ENCODE measurements around the gene CD163L1.

CD163L1 gene

DNA sequence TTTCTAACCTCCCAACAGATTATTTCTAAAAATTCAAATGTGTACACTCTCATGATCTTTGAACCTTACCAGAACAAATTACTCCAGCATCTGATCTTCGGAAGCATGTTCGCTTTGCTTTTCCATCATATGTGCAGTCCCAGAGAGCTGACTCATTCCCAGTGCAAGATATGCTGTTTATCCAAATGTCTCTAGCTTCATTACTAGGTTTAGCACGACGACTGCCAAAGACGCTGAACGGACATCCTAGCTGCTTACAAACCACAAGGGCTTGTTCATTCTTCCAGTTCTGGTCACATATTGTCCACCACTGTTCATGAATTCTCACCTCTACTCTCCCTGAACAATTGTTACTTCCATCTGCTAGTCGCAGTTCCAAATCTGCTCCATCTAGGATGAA is 40.5 kb downstream of the CD163L1 start:
- TF ChIP-seq ZFX (IDR thresholded peaks at IDR 0.05; ENCODE audit: borderline replicate concordance), result no peak
- TF ChIP-seq, protein P1, sequence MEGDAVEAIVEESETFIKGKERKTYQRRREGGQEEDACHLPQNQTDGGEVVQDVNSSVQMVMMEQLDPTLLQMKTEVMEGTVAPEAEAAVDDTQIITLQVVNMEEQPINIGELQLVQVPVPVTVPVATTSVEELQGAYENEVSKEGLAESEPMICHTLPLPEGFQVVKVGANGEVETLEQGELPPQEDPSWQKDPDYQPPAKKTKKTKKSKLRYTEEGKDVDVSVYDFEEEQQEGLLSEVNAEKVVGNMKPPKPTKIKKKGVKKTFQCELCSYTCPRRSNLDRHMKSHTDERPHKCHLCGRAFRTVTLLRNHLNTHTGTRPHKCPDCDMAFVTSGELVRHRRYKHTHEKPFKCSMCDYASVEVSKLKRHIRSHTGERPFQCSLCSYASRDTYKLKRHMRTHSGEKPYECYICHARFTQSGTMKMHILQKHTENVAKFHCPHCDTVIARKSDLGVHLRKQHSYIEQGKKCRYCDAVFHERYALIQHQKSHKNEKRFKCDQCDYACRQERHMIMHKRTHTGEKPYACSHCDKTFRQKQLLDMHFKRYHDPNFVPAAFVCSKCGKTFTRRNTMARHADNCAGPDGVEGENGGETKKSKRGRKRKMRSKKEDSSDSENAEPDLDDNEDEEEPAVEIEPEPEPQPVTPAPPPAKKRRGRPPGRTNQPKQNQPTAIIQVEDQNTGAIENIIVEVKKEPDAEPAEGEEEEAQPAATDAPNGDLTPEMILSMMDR (IDR thresholded peaks at IDR 0.05), result no peak
- H3K27ac ChIP-seq, result no peak overlapping the region

DNA sequence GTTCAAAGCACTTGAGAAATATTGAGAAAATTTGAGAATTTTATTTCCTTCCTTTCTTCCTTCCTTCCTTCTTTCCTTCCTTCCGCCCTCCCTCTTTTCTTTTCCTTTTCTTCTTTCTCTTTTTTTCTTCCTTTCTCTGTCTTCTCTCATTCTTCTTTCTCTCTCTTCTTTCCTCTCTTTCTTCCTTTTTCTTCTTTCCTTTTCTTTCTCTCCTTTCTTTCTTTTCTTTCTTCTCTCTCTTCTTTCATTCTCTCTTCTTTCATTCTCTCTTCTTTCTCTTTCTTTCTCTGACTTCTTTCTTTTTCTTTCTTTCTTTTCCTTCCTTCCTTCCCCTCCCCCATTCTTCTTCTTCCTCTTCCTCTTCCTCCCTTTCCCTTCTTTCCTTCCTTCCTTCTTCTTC is 44.9 kb downstream of the CD163L1 start:
- no peak for TF ChIP-seq ZFX (IDR thresholded peaks at IDR 0.05; ENCODE audit: borderline replicate concordance)
- TF ChIP-seq, protein P1 (IDR thresholded peaks at IDR 0.05), result no peak
- H3K27ac ChIP-seq, result no peak overlapping the region

DNA sequence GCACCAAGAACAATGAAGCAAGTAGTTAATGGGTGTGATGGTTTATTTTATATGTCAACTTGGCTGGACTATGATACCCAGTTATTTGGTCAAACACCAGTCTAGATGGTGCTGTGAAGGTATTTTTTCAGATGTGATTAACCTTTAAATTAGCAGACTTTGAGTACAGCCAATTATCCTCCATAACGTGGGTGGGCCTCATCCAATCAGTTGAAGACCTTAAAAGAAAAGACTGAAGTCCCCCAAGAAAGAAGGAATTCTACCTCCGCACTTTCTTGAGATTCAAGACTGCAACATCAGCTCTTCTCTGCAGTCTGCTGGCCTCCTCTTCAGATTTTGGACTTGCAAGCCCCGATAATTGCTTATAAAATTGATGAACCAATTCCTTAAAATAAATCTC is 47.5 kb downstream of the CD163L1 start:
- TF ChIP-seq, protein P1 (IDR thresholded peaks at IDR 0.05), result no peak
- TF ChIP-seq ZFX (IDR thresholded peaks at IDR 0.05; ENCODE audit: borderline replicate concordance), result no peak
- H3K27ac ChIP-seq, result no peak overlapping the region

DNA sequence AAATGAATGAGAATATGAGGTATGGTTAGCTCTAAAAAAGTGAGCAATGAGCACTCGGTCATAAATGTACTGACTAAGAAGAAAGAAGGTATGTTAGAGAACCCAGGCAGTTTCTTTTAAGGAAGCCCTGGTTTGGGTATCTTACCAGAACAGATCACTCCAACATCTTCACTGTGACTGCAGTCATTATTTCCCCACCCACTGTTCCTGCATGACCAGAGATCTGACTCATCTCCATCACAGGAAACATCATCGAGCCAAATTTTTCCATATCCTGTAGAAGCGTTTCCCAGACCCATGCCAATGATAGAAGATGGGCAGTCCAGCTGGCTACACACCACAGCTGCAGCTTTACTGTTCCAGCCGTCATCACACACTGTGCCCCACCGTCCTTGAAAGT is 48.0 kb downstream of the CD163L1 start:
- TF ChIP-seq, protein P1 (IDR thresholded peaks at IDR 0.05), result no peak
- no peak for TF ChIP-seq ZFX (IDR thresholded peaks at IDR 0.05; ENCODE audit: borderline replicate concordance)
- H3K27ac ChIP-seq, result no peak overlapping the region

DNA sequence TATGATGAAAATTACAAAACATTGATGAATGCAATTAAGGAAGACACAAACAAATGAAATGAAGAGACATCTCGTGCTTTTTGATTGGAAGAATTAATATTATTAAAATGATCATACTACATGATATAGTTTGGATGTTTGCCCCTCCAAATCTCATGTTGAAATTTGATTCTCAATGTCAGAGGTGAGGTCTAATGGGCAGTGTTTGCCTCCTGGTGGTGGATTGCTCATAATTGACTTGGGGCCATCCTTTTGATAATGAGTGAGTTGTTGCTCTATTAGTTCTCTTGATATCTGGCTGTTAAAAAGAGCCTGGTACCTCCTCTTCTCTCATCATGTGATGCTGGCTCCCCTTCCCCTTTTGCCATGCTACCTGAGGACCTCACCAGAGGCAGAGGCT is 56.7 kb downstream of the CD163L1 start:
- no peak overlapping the region for H3K27ac ChIP-seq
- TF ChIP-seq, protein P1 (IDR thresholded peaks at IDR 0.05), result no peak
- TF ChIP-seq ZFX (IDR thresholded peaks at IDR 0.05; ENCODE audit: borderline replicate concordance), result no peak

DNA sequence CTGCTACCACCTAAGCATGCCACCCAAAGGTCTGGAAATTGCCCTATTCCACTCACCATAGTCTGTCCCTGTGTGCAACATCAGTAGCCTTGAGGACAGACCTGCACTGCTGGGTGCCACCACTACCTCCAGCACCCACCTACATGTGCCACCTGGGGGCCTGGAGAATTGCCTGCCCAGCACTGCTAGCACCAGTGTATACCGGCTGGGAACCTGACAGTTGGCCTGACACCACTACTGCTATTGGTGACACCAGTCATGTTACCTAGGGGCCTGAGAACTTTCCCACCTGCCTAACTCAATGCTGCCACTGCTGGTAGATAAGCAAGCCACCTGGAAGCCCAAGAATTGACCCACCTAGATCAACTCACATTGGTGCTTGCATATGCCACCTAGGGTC is 60.8 kb downstream of the CD163L1 start:
- TF ChIP-seq ZFX (IDR thresholded peaks at IDR 0.05; ENCODE audit: borderline replicate concordance), result no peak
- TF ChIP-seq, protein P1 (IDR thresholded peaks at IDR 0.05), result no peak
- no peak overlapping the region for H3K27ac ChIP-seq

DNA sequence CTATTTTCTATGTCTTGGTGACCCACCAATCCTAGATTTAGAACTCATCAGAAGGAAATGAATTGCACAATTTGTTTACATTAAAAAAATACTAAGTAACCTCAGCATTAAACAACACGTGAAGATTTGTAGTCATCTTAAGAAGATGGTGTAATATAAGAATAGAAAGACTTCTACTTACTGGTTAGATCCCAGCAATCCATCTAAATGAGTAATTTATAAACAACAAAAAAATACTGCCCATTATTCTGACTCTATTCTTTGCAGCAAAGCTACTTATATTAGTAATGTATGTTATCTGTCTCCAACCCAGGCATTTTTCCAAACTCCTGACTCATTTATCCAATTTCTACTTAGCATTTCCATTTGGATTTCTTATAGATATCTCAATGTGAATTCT is 67.8 kb downstream of the CD163L1 start:
- no peak for TF ChIP-seq ZFX (IDR thresholded peaks at IDR 0.05; ENCODE audit: borderline replicate concordance)
- TF ChIP-seq, protein P1 (IDR thresholded peaks at IDR 0.05), result no peak

More for the DNA sequence above, 67.8 kb downstream of the CD163L1 start:
- no peak overlapping the region for H3K27ac ChIP-seq

Data from 22Rv1 (cell line).